Right cardiac atrium (tissue), 5 donors: ENCODE data around the gene KLK3. TPM values are rescaled to one million over a fixed set of nuclear protein-coding genes. Genes with fewer than 3 reads are reported as not detected.
A peak's percentile ranks its signal among the peaks of the same experiment; 100 is the strongest.

Source experiments
- ATAC-seq, 2 donors: fragments of 200-7000 bp; cut with Tn5 transposase; one replicate each; pipeline versions ENCODE4 v1.8.0 to v1.9.1; 2020; ENCODE audit warnings: moderate library complexity in 2 of 2, mild to moderate bottlenecking in 1 of 2
- DNase-seq, 3 donors: peaks; one replicate each; pipeline ENCODE4 v3.0.0-alpha.2; 2020
- H3K27ac ChIP-seq: one replicate; pipeline ENCODE4 v1.5.1; 2013; ENCODE audit warnings: mild to moderate bottlenecking, low read length, control low read depth, moderate library complexity
- H3K27me3 ChIP-seq: one replicate; pipeline ENCODE4 v1.6.1; 2013; ENCODE audit not compliant: control insufficient read depth, insufficient read depth
- H3K4me1 ChIP-seq: one replicate; pipeline ENCODE4 v1.6.1; 2013; ENCODE audit warnings: low read length; ENCODE audit not compliant: control insufficient read depth, insufficient read depth
- H3K4me3 ChIP-seq: one replicate; pipeline ENCODE4 v1.5.1; 2013; ENCODE audit warnings: low read length, control low read depth
- H3K9me3 ChIP-seq: one replicate; pipeline ENCODE4 v1.6.1; 2013; ENCODE audit warnings: low read length; ENCODE audit not compliant: control insufficient read depth
- WGBS: extraction: QIAGEN DNeasy Blood & Tissue Kit; methylation state at CpG from one replicate; pipeline ENCODE4 v1.1.7; 2013; 5-methylcytosine and 5-hydroxymethylcytosine counted together
- intact Hi-C, 4 donors: fragments of 100-400 bp; cut with DNase I; formaldehyde crosslinking; loops; one replicate each; pipeline versions ENCODE4 v1.11.0 to v1.14.0; 2022 to 2023
- polyA plus RNA-seq: library from polyadenylated mRNA; stranded (reverse); fragments of 200-250 nt; gene quantifications from one replicate; pipeline ENCODE4 v1.2.3, GENCODE V29; 2013
- total RNA-seq, 4 donors: library from RNA; stranded (reverse); fragmentation: NEBNext Ultra II Directional; extraction: Animal tissue kit (Norgen Biotek cat#: 25700); gene quantifications; one replicate each; pipeline ENCODE4 v1.2.1, GENCODE V29; 2021
- donor health status: healthy with polysubstance abuse.
- donor health status: DM: no; HTN: yes; CAD: no.
- donor health status: DM: no; HTN: no; CAD: no.
- donor health status: DM: no; HTN: yes; CAD: no; lungs with severe emphysema.
- donor health status: DM: yes; HTN: yes; CAD: no.

Gene KLK3
- total and polyA plus RNA-seq, 5 donors: not detected

DNA sequence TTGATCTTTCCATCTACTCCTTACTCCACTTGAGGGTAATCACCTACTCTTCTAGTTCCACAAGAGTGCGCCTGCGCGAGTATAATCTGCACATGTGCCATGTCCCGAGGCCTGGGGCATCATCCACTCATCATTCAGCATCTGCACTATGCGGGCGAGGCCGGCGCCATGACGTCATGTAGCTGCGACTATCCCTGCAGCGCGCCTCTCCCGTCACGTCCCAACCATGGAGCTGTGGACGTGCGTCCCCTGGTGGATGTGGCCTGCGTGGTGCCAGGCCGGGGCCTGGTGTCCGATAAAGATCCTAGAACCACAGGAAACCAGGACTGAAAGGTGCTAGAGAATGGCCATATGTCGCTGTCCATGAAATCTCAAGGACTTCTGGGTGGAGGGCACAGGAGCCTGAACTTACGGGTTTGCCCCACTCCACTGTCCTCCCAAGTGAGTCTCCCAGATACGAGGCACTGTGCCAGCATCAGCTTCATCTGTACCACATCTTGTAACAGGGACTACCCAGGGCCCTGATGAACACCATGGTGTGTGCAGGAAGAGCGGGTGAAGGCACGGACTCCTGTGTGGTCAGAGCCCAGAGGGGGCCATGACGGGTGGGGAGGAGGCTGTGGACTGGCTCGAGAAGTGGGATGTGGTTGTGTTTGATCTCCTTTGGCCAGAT, 15.8 kb downstream of the KLK3 start:
- Histone ChIP-seq H3K9me3 (no peaks in the 10 kb centered on the region), H3K4me1 (no peaks in the 10 kb centered on the region), H3K27me3 (peaks cover 4% of the 10 kb centered on the region), H3K27ac (no peak overlapping the region), H3K4me3 (no peak overlapping the region)
- WGBS: 63% methylated on average over 26 of the region's 26 CpGs
- intact Hi-C loops: no loop called here
- DNase-seq: no peak
- no peak for ATAC-seq

DNA sequence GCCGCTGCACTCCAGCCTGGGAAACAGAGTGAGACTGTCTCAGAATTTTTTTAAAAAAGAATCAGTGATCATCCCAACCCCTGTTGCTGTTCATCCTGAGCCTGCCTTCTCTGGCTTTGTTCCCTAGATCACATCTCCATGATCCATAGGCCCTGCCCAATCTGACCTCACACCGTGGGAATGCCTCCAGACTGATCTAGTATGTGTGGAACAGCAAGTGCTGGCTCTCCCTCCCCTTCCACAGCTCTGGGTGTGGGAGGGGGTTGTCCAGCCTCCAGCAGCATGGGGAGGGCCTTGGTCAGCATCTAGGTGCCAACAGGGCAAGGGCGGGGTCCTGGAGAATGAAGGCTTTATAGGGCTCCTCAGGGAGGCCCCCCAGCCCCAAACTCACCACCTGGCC, 18.3 kb downstream of the KLK3 start, which contains the start of gene KLK2:
TSS of gene KLK2 (plus strand) at position 384 of the 400 bp plus-strand sequence. CDS start 35 bp downstream, outside the sequence.
- no peak within 1 kb of the TSS for H3K4me3 ChIP-seq
- 70% methylated on average over 3 of the region's 3 CpGs for WGBS
- ATAC-seq (no peak), DNase-seq (no peak)
- H3K27me3 ChIP-seq: peaks cover 4% of the 10 kb centered on the region
- no peaks in the 10 kb centered on the region for H3K4me1 ChIP-seq
- no peak within 1 kb of the TSS for H3K27ac ChIP-seq
- intact Hi-C loops: no loop called here
- H3K9me3 ChIP-seq: no peaks in the 10 kb centered on the region

DNA sequence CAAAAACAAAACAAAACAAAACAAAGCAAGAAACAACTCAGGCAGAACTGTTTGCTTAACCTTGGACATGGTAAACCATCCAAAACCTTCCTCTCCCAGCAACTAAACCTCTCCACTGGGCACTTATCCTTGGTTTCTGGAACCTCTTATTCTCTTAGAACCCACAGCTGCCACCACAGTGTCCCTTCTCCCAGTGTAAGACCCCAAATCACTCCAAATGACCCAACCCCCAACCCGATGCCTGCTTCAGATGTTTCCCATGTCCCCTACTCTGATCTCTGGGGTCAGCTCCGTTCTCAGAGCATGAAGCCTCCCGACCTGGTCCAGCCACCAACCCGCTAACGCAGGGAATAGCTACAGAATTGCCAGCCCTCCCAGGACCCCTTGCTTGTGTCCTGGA, 19.5 kb downstream of the KLK3 start:
- Histone ChIP-seq H3K4me1 (no peaks in the 10 kb centered on the region), H3K27me3 (peaks cover 4% of the 10 kb centered on the region), H3K4me3 (no peak overlapping the region), H3K27ac (no peak overlapping the region), H3K9me3 (no peaks in the 10 kb centered on the region)
- DNase-seq (no peak), ATAC-seq (no peak)
- intact Hi-C loops: no loop called here
- 71% methylated on average over 5 of the region's 5 CpGs for WGBS

DNA sequence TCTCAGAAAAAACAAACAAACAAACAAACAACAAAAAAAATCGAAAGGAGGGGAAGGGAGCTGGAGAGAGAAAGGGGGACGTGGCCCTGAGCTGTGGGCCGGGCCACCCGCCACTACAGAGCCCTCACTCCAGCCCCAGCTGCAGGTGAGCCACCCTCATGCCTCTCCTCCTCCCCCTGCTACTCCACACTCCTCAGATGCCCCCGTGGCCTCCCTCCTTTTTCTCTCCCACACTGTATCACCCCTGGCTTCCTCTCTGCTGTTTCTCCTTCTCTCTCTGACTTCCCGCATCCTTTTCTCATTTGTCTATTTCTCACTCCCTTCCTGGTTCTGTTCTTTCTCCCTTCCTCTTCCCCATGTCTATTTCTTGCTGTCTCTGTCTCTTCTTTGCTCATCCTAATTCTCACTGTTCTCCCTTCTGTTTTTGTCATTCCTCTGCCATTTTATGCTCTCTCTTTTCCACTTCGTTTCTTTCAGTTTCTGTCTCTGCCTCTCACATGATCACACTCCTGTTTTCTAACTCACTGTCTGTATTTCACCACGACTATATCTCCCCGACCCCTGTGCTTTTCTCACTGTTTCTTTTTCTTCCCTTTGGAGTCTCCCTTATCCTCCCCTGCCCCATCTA, 21.2 kb downstream of the KLK3 start:
- Histone ChIP-seq H3K27me3 (peaks cover 4% of the 10 kb centered on the region), H3K9me3 (no peaks in the 10 kb centered on the region), H3K4me1 (no peaks in the 10 kb centered on the region), H3K27ac (no peak overlapping the region), H3K4me3 (no peak overlapping the region)
- DNase-seq (no peak), ATAC-seq (no peak)
- intact Hi-C loops: no loop called here
- WGBS: 37% methylated on average over 9 of the region's 9 CpGs

DNA sequence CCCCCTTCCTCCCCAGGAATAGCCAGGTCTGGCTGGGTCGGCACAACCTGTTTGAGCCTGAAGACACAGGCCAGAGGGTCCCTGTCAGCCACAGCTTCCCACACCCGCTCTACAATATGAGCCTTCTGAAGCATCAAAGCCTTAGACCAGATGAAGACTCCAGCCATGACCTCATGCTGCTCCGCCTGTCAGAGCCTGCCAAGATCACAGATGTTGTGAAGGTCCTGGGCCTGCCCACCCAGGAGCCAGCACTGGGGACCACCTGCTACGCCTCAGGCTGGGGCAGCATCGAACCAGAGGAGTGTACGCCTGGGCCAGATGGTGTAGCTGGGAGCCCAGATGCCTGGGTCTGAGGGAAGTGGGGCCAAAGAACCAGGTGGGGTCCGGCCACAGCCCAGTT, 21.7 kb downstream of the KLK3 start:
- ATAC-seq: no peak
- no peaks in the 10 kb centered on the region for H3K27me3 ChIP-seq

DNA sequence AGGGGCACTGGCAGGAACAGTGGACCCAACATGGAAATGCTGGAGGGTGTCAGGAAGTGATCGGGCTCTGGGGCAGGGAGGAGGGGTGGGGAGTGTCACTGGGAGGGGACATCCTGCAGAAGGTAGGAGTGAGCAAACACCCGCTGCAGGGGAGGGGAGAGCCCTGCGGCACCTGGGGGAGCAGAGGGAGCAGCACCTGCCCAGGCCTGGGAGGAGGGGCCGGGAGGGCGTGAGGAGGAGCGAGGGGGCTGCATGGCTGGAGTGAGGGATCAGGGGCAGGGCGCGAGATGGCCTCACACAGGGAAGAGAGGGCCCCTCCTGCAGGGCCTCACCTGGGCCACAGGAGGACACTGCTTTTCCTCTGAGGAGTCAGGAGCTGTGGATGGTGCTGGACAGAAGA, 22.6 kb downstream of the KLK3 start:
- WGBS: 22% methylated on average over 8 of the region's 8 CpGs
- Histone ChIP-seq H3K27me3 (no peaks in the 10 kb centered on the region), H3K9me3 (no peaks in the 10 kb centered on the region), H3K4me3 (no peak overlapping the region), H3K4me1 (no peaks in the 10 kb centered on the region), H3K27ac (no peak overlapping the region)
- intact Hi-C loops: no loop called here
- ATAC-seq (peak in 1 of 2 donors; percentile 10), DNase-seq (no peak)

More for the DNA sequence above, 21.7 kb downstream of the KLK3 start:
- no peak for DNase-seq
- WGBS: 59% methylated on average over 7 of the region's 7 CpGs
- Histone ChIP-seq H3K27ac (no peak overlapping the region), H3K9me3 (no peaks in the 10 kb centered on the region), H3K4me1 (no peaks in the 10 kb centered on the region), H3K4me3 (no peak overlapping the region)
- intact Hi-C loops: no loop called here

DNA sequence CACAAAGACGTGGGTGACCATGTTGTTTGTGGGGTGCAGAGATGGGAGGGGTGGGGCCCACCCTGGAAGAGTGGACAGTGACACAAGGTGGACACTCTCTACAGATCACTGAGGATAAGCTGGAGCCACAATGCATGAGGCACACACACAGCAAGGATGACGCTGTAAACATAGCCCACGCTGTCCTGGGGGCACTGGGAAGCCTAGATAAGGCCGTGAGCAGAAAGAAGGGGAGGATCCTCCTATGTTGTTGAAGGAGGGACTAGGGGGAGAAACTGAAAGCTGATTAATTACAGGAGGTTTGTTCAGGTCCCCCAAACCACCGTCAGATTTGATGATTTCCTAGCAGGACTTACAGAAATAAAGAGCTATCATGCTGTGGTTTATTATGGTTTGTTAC, 24.1 kb downstream of the KLK3 start:
- H3K4me1 ChIP-seq: no peaks in the 10 kb centered on the region
- no peak overlapping the region for H3K4me3 ChIP-seq
- DNase-seq: no peak
- intact Hi-C loops: no loop called here
- 40% methylated on average over 5 of the region's 5 CpGs for WGBS
- H3K9me3 ChIP-seq: no peaks in the 10 kb centered on the region
- no peak overlapping the region for H3K27ac ChIP-seq
- no peaks in the 10 kb centered on the region for H3K27me3 ChIP-seq
- ATAC-seq: no peak

DNA sequence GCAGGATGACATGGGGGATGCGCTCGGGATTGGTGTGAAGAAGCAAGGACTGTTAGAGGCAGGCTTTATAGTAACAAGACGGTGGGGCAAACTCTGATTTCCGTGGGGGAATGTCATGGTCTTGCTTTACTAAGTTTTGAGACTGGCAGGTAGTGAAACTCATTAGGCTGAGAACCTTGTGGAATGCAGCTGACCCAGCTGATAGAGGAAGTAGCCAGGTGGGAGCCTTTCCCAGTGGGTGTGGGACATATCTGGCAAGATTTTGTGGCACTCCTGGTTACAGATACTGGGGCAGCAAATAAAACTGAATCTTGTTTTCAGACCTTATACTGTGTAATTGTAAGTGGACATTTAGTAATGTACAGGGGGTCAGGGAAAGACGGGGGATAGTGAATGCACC, 25.5 kb downstream of the KLK3 start:
- intact Hi-C loops: no loop called here
- Histone ChIP-seq H3K4me3 (no peak overlapping the region), H3K27ac (no peak overlapping the region), H3K27me3 (no peaks in the 10 kb centered on the region), H3K4me1 (no peaks in the 10 kb centered on the region), H3K9me3 (no peaks in the 10 kb centered on the region)
- ATAC-seq (no peak), DNase-seq (no peak)
- 80% methylated on average over 5 of the region's 5 CpGs for WGBS

DNA sequence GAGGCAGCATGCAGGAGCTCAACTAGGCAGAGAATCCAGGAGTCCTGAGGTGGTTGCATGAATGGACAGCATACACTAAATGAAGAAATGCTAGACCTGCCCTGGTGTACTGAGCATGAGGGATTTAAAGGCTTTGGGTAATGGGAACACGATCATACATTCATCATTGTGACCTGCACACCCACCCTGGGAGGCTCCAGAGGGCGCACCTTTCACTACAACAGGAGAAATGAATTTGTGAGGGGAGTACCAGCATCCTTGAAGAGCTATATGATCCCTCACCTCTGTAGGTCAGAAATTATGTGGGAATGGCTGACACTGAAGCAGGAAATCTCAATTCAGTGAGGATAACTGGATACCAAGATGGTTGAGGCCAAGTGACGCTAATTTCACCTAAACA, 27.5 kb downstream of the KLK3 start:
- intact Hi-C loops: no loop called here
- WGBS: 57% methylated on average over 3 of the region's 3 CpGs
- Histone ChIP-seq H3K27ac (no peak overlapping the region), H3K9me3 (no peaks in the 10 kb centered on the region), H3K4me1 (no peaks in the 10 kb centered on the region), H3K4me3 (no peak overlapping the region), H3K27me3 (no peaks in the 10 kb centered on the region)
- DNase-seq (no peak), ATAC-seq (no peak)

DNA sequence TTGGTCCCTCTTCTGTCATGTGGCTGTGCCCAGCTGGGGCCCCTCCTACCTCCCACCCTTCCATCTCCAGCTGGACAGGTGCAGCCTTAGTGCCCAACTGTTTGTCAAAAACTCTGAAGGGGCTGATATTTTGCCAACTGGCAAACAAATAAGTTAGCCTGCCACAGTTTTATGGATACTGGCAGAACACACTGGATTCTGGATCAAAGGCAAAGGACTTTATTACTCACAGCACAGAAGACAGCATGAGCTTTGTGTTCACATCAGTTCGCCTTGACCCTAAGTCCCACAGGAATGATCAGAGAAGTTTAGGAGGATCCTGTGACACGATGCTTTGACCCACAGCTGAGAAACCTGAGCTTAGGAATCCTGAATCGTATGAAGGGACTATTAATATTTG, 34.9 kb downstream of the KLK3 start:
- no peak overlapping the region for H3K4me3 ChIP-seq
- DNase-seq (no peak), ATAC-seq (no peak)
- no peaks in the 10 kb centered on the region for H3K9me3 ChIP-seq
- H3K27ac ChIP-seq: no peak overlapping the region
- no peaks in the 10 kb centered on the region for H3K4me1 ChIP-seq
- intact Hi-C loops: no loop called here
- 53% methylated on average over 3 of the region's 3 CpGs for WGBS
- no peaks in the 10 kb centered on the region for H3K27me3 ChIP-seq

DNA sequence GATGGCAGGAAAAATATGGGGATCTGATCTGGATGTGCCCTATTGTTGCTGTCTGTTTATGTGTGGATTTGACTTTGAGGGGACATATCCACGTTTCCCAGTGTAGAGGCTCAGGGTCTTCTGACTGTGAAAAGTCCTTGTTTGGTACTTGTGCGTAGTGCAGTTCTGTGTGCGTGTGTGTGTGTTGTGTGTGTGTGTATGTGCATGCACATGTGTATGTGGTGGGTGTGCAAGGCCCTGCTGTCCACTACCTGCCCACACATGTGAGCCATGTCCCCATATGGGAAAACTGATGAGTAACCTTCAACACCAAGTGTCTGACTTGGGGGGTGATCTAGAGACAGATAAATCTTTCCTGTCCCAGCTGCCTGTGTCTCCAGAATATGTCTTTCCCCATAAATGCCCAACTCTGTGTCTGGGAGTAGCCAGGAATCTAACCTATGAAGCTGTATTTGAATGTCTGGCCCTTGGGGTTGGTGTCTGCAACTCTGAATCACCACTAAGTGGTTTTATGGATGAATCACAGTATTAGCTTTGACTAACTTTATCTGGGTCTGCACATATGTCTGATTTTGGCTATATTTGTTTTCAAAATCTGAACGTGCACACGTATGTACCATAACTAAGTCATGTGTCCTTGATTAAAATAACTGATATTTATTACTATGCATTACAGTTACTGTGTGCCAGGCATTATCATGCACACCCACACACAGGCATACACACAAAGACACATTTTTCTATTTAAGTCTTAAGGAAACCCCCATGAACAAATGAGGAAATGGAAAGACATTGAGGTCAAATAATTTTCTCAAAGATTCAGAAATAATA, 35.9 kb downstream of the KLK3 start:
- DNase-seq: no peak
- WGBS: 63% methylated on average over 5 of the region's 5 CpGs
- no peaks in the 10 kb centered on the region for H3K27me3 ChIP-seq

More for the DNA sequence above, 35.9 kb downstream of the KLK3 start:
- intact Hi-C loops: no loop called here
- H3K4me1 ChIP-seq: no peaks in the 10 kb centered on the region
- H3K4me3 ChIP-seq: no peak overlapping the region
- no peak for ATAC-seq
- H3K9me3 ChIP-seq: no peaks in the 10 kb centered on the region
- no peak overlapping the region for H3K27ac ChIP-seq
